Keratinocyte (primary cell): ENCODE results near the gene NDUFA13. TPM values are rescaled to one million over a fixed set of nuclear protein-coding genes. Genes with fewer than 3 reads are reported as not detected.

Source experiments
- DNase-seq: peaks from one replicate; pipeline ENCODE4 v3.0.0-alpha.2; 2011; ENCODE audit warnings: low read depth, missing footprints, low spot score
- FAIRE-seq: peaks from 2 replicates; lab custom pipeline; 2011; peaks lifted over from hg19 to GRCh38; lab: Jason Lieb, UNC
- H2AFZ ChIP-seq: 2 replicates; pipeline ENCODE4 v1.6.0; 2012; ENCODE audit warnings: low read length, control low read depth, inconsistent platforms; ENCODE audit not compliant: control insufficient read depth
- H3K27ac ChIP-seq: 2 replicates; pipeline ENCODE4 v1.5.1; 2011; ENCODE audit warnings: low read length; ENCODE audit not compliant: control insufficient read depth, insufficient read depth
- H3K27me3 ChIP-seq: 3 replicates; pipeline ENCODE4 v1.6.0; 2011; ENCODE audit warnings: low read length; ENCODE audit not compliant: control insufficient read depth, insufficient read depth; ENCODE audit errors: extremely low read depth
- H3K36me3 ChIP-seq, 2 experiments: 2 replicates in 1 of 2; 3 replicates in 1 of 2; pipeline ENCODE4 v1.5.1; 2011; ENCODE audit warnings: low read length in 2 of 2, mild to moderate bottlenecking in 1 of 2; ENCODE audit not compliant: control insufficient read depth in 2 of 2, insufficient read depth in 2 of 2; ENCODE audit errors: extremely low read depth in 1 of 2
- H3K4me1 ChIP-seq: 3 replicates; pipeline ENCODE4 v1.5.1; 2011; ENCODE audit warnings: low read length; ENCODE audit not compliant: control insufficient read depth, insufficient read depth; ENCODE audit errors: extremely low read depth
- H3K4me2 ChIP-seq: 3 replicates; pipeline ENCODE4 v1.6.0; 2011; ENCODE audit warnings: low read depth, low read length; ENCODE audit not compliant: control insufficient read depth, insufficient read depth; ENCODE audit errors: extremely low read depth
- H3K4me3 ChIP-seq, 3 experiments: fragments of 200-600 bp in 1 of 3; sonication (generic) in 1 of 3; 2 replicates in 2 of 3; 3 replicates in 1 of 3; pipeline ENCODE4 v1.5.1; 2011 to 2016; ENCODE audit warnings: low read length in 3 of 3, mild to moderate bottlenecking in 3 of 3, control low read depth in 2 of 3, inconsistent platforms in 1 of 3, low read depth in 1 of 3, mixed read lengths in 1 of 3, mixed run types in 1 of 3, moderate library complexity in 1 of 3; ENCODE audit not compliant: control insufficient read depth in 2 of 3, insufficient read depth in 2 of 3; ENCODE audit errors: extremely low read depth in 1 of 3
- H3K79me2 ChIP-seq: 2 replicates; pipeline ENCODE4 v1.6.0; 2012; ENCODE audit warnings: low read length; ENCODE audit not compliant: control insufficient read depth, insufficient read depth
- H3K9ac ChIP-seq: 3 replicates; pipeline ENCODE4 v1.6.0; 2011; ENCODE audit warnings: low read length; ENCODE audit not compliant: control insufficient read depth, insufficient read depth; ENCODE audit errors: extremely low read depth
- H3K9me1 ChIP-seq: 3 replicates; pipeline ENCODE4 v1.6.0; 2011; ENCODE audit warnings: low read length; ENCODE audit not compliant: control insufficient read depth, insufficient read depth; ENCODE audit errors: extremely low read depth
- H3K9me3 ChIP-seq: 2 replicates; pipeline ENCODE4 v1.5.1; 2012; ENCODE audit warnings: low read depth, low read length; ENCODE audit not compliant: control insufficient read depth
- H4K20me1 ChIP-seq: 3 replicates; pipeline ENCODE4 v1.6.0; 2011; ENCODE audit warnings: low read length; ENCODE audit not compliant: control insufficient read depth, insufficient read depth; ENCODE audit errors: extremely low read depth
- EZH2 ChIP-seq: IDR thresholded peaks from one replicate; pipeline ENCODE4 v1.6.1; 2012; ENCODE audit warnings: inconsistent platforms, mild to moderate bottlenecking, low read length, moderate library complexity
- dilution Hi-C: fragments of 300-500 bp; cut with MboI; formaldehyde crosslinking; loops from one replicate; pipeline ENCODE4 v1.7.0; 2020; ENCODE audit warnings: low sequenced_read_pairs; ENCODE audit not compliant: extremely low pct_ligation_motif_present
- polyA plus RNA-seq, 5 experiments: library from polyadenylated mRNA; depleted of rRNA in 3 of 5; stranded (reverse) in 3 of 5; stranded (forward) in 1 of 5; unstranded in 1 of 5; fragments of >200 nt; gene quantifications; 1 replicate in 1 of 5; 2 replicates in 3 of 5; 3 replicates in 1 of 5; pipeline versions ENCODE4 v1.2.1 to v1.2.3, GENCODE V29; 2011 to 2012; ENCODE audit warnings: missing spikeins in 2 of 5, low read depth in 1 of 5, low replicate concordance in 1 of 5
- TF ChIP-seq, protein P1 (sequence below), 3 experiments: IDR thresholded peaks in 1 of 3; conservative IDR thresholded peaks in 1 of 3; optimal IDR thresholded peaks in 1 of 3; 2 replicates in 2 of 3; 3 replicates in 1 of 3; pipeline versions ENCODE3 to v1.5.1; 2011; ENCODE audit warnings: low read length in 3 of 3, mild to moderate bottlenecking in 3 of 3, moderate library complexity in 2 of 3, control low read depth in 1 of 3, inconsistent platforms in 1 of 3; ENCODE audit not compliant: insufficient read depth in 2 of 3; ENCODE audit errors: extremely low read depth in 1 of 3

Gene NDUFA13
- polyA plus RNA-seq, 1 donor (not counting 4 experiments of a cell fraction or from before 2014, with no cell fraction given): 343 TPM

DNA sequence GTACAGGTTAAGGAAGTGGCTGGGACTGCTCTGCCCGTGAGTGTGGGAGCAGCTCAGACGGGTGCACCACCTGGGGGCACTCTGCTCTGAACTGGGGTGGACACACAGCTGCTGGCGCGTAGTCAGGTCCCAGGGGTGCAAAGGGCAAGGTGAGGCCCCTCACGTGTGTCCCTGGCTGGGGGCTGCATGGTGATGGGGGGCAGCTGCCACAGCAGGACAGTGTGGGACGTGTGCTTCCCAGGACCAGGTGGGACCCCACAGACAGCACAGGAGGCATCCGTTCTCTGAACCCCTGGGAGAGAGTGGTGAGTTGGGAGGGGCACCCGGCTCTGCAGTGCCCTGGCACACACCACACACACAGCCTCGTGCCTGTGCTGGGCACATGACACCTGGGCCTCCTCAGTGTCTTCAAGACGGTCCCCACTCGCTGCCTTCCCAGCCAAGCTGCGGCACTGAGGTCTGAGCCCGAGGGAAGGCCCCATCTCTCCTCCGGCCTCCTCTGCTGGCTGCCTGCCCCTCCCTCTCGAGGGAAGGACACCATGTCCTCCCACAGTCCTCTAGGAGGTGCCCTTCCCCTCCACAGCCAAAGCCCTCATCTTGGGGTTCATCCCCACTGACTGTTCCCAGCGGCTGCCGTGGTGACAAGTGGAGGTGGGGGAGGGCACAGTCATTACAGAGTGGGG, 46.8 kb downstream of the NDUFA13 start:
- Histone ChIP-seq H3K4me3 (no peak overlapping the region), H3K36me3 (no peaks in the 10 kb centered on the region), H3K79me2 (no peaks in the 10 kb centered on the region), H3K9me1 (no peaks in the 10 kb centered on the region), H3K4me1 (no peaks in the 10 kb centered on the region), H3K9ac (no peak overlapping the region), H3K27ac (no peak overlapping the region), H3K27me3 (no peaks in the 10 kb centered on the region), H2AFZ (no peak overlapping the region), H3K4me2 (no peak overlapping the region), H3K9me3 (no peaks in the 10 kb centered on the region), H4K20me1 (no peaks in the 10 kb centered on the region)
- TF ChIP-seq, protein P1, sequence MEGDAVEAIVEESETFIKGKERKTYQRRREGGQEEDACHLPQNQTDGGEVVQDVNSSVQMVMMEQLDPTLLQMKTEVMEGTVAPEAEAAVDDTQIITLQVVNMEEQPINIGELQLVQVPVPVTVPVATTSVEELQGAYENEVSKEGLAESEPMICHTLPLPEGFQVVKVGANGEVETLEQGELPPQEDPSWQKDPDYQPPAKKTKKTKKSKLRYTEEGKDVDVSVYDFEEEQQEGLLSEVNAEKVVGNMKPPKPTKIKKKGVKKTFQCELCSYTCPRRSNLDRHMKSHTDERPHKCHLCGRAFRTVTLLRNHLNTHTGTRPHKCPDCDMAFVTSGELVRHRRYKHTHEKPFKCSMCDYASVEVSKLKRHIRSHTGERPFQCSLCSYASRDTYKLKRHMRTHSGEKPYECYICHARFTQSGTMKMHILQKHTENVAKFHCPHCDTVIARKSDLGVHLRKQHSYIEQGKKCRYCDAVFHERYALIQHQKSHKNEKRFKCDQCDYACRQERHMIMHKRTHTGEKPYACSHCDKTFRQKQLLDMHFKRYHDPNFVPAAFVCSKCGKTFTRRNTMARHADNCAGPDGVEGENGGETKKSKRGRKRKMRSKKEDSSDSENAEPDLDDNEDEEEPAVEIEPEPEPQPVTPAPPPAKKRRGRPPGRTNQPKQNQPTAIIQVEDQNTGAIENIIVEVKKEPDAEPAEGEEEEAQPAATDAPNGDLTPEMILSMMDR (optimal IDR thresholded peaks at IDR 0.05 in 1 of 3, IDR thresholded peaks at IDR 0.05 in 1 of 3, conservative IDR thresholded peaks at IDR 0.05 in 1 of 3; ENCODE audit: extremely low read depth in 1 of 3, insufficient read depth in 2 of 3, low read length in 3 of 3): peak in 2 of 3 experiments; percentile 14 to 47
- no peak for TF ChIP-seq EZH2
- DNase-seq (no peak), FAIRE-seq (no peak)
- dilution Hi-C loops: no loop called here

DNA sequence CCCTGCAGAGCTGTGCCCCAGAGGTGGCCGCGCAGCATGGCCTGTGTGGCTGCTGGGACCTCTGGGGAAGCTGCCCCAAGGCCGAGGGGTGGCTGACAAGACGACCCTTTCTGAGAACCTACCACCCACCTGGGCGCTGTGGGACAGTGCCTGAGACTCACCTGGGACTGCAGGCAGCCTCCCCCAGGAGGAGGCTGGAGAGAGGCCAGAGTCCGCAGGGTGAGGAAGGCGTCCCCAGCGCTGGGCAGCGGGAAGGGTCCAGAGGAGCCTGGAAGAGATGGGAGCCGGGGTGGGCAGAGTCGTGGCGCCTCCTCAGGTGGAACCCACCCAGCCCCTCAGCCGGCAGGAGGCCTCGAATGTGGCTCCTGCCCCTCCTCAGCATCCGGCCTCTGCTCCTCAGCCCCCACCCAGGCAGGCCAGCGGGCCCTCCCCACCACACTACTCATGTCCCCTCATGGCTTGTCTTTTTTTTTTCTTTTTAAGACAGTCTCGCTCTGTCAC, 47.4 kb downstream of the NDUFA13 start:
- Histone ChIP-seq H3K27ac (no peak overlapping the region), H3K36me3 (no peaks in the 10 kb centered on the region), H3K4me2 (no peak overlapping the region), H4K20me1 (no peaks in the 10 kb centered on the region), H3K4me1 (no peaks in the 10 kb centered on the region), H3K9ac (no peak overlapping the region), H3K9me1 (no peaks in the 10 kb centered on the region), H3K79me2 (no peaks in the 10 kb centered on the region), H3K27me3 (no peaks in the 10 kb centered on the region), H2AFZ (no peak overlapping the region), H3K9me3 (no peaks in the 10 kb centered on the region), H3K4me3 (no peak overlapping the region)
- no peak for FAIRE-seq
- dilution Hi-C loops: no loop called here
- TF ChIP-seq EZH2: no peak
- TF ChIP-seq, protein P1 (optimal IDR thresholded peaks at IDR 0.05 in 1 of 3, IDR thresholded peaks at IDR 0.05 in 1 of 3, conservative IDR thresholded peaks at IDR 0.05 in 1 of 3; ENCODE audit: extremely low read depth in 1 of 3, insufficient read depth in 2 of 3, low read length in 3 of 3): no peak
- DNase-seq: no peak
